HepG2 (cell line): ENCODE results near the gene SCP2. TPM values are rescaled to one million over a fixed set of nuclear protein-coding genes. Genes with fewer than 3 reads are reported as not detected.

Experiments
- CHD4 ChIP-seq: fragments of 200-600 bp; sonication (generic); IDR thresholded peaks from 2 replicates; pipeline ENCODE4 v1.7.0; 2017; ENCODE audit warnings: mild to moderate bottlenecking, low read length, borderline replicate concordance
- DR1 ChIP-seq: sonication (generic); formaldehyde crosslinking; IDR thresholded peaks from 2 replicates; pipeline ENCODE4 v1.8.0; 2021; ENCODE audit warnings: mild to moderate bottlenecking, missing genetic modification reagents, inconsistent platforms
- KDM3A ChIP-seq: IDR thresholded peaks from 2 replicates; pipeline ENCODE4 v1.6.1; 2018; ENCODE audit warnings: low read depth, missing compliant biosample characterization
- MAF1 ChIP-seq: sonication (generic); formaldehyde crosslinking; IDR thresholded peaks from 2 replicates; pipeline ENCODE4 v1.5.0; 2020; ENCODE audit warnings: missing genetic modification reagents, borderline replicate concordance
- MLLT10 ChIP-seq: sonication (generic); formaldehyde crosslinking; IDR thresholded peaks from 2 replicates; pipeline ENCODE4 v1.4.0; 2020; ENCODE audit warnings: missing genetic modification reagents
- RAD51 ChIP-seq: fragments of 450-650 bp; IDR thresholded peaks from 2 replicates; pipeline ENCODE4 v1.6.1; 2016; ENCODE audit warnings: borderline replicate concordance
- SALL1 ChIP-seq: sonication (generic); formaldehyde crosslinking; IDR thresholded peaks from 2 replicates; pipeline ENCODE4 v1.8.0; 2022; ENCODE audit warnings: mild to moderate bottlenecking, missing genetic modification reagents
- SALL2 ChIP-seq: sonication (generic); formaldehyde crosslinking; IDR thresholded peaks from 2 replicates; pipeline ENCODE4 v1.8.1; 2023; ENCODE audit warnings: mild to moderate bottlenecking, missing genetic modification reagents, inconsistent platforms
- SETDB1 ChIP-seq: sonication (generic); formaldehyde crosslinking; IDR thresholded peaks from 2 replicates; pipeline ENCODE4 v1.5.1; 2020; ENCODE audit warnings: missing genetic modification reagents, mild to moderate bottlenecking, borderline replicate concordance
- ZFY ChIP-seq: sonication (generic); formaldehyde crosslinking; IDR thresholded peaks from 2 replicates; pipeline ENCODE4 v1.4.0; 2020; ENCODE audit warnings: missing genetic modification reagents
- ZNF552 ChIP-seq: sonication (generic); formaldehyde crosslinking; IDR thresholded peaks from 2 replicates; pipeline ENCODE4 v1.9.0; 2022; ENCODE audit warnings: missing genetic modification reagents, mild to moderate bottlenecking, borderline replicate concordance
- ZNF609 ChIP-seq: sonication (generic); formaldehyde crosslinking; IDR thresholded peaks from 2 replicates; pipeline ENCODE4 v1.4.0; 2020; ENCODE audit warnings: mild to moderate bottlenecking, missing genetic modification reagents, borderline replicate concordance
- ZNF687 ChIP-seq: sonication (generic); formaldehyde crosslinking; IDR thresholded peaks from 2 replicates; pipeline ENCODE4 v1.5.1; 2020; ENCODE audit warnings: mild to moderate bottlenecking, missing genetic modification reagents, moderate library complexity
- ZNF7 ChIP-seq: IDR thresholded peaks from 2 replicates; pipeline ENCODE4 v1.6.1; 2016; ENCODE audit warnings: missing biosample characterization, missing genetic modification reagents
- ZNF800 ChIP-seq: sonication (generic); formaldehyde crosslinking; IDR thresholded peaks from 2 replicates; pipeline ENCODE4 v1.4.0; 2020; ENCODE audit warnings: missing genetic modification reagents
- polyA plus RNA-seq, 8 experiments: library from polyadenylated mRNA; depleted of rRNA in 3 of 8; stranded (reverse) in 7 of 8; unstranded in 1 of 8; fragments of >200 nt; fragmentation: Illumina TruSeq in 4 of 8; extraction: Trizol in 4 of 8; gene quantifications; 2 replicates each; pipeline versions ENCODE4 v1.2.1 to v1.2.3, GENCODE V29; 2011 to 2016; ENCODE audit warnings: low read depth in 4 of 8, missing spikeins in 1 of 8, mixed read lengths in 1 of 8; ENCODE audit not compliant: insufficient read depth in 1 of 8
- total RNA-seq, 5 experiments: library from RNA; depleted of rRNA; stranded (reverse); fragments of >200 nt; fragmentation: Illumina TruSeq; extraction: Trizol; gene quantifications; 2 replicates each; pipeline ENCODE4 v1.2.3, GENCODE V29; 2016; ENCODE audit warnings: low read depth in 1 of 5
- TF ChIP-seq, protein P1 (sequence below): sonication (generic); formaldehyde crosslinking; IDR thresholded peaks from 2 replicates; pipeline ENCODE4 v1.5.0; 2020; ENCODE audit warnings: missing genetic modification reagents
- TF ChIP-seq, protein P2 (sequence below): sonication (generic); formaldehyde crosslinking; IDR thresholded peaks from 2 replicates; pipeline ENCODE4 v1.8.1; 2023; ENCODE audit warnings: mild to moderate bottlenecking, missing genetic modification reagents, borderline replicate concordance

SCP2 gene
- total and polyA plus RNA-seq, 2 of the 13 experiments (the other 11 are each of a cell fraction or from before 2014, with no cell fraction given), result 59.0 to 133 TPM

- TF ChIP-seq CHD4 (no peak), ZNF552 (CRISPR knock-in tag) (no peak), ZNF609 (CRISPR knock-in tag) (no peak), ZFY (CRISPR knock-in tag) (no peak; the same call in 1 of the 2 replicates), ZNF687 (CRISPR knock-in tag) (no peak), SETDB1 (CRISPR knock-in tag) (no peak), MLLT10 (CRISPR knock-in tag) (no peak), ZNF800 (CRISPR knock-in tag) (no peak), MAF1 (CRISPR knock-in tag) (no peak), RAD51 (no peak), ZNF7 (CRISPR knock-in tag) (no peak), DR1 (CRISPR knock-in tag) (no peak), KDM3A (0 out of 2 replicates have a peak, but pooled peaks have one; percentile 48), SALL1 (peak; percentile 80), SALL2 (CRISPR knock-in tag) (no peak)
- TF ChIP-seq, protein P1, sequence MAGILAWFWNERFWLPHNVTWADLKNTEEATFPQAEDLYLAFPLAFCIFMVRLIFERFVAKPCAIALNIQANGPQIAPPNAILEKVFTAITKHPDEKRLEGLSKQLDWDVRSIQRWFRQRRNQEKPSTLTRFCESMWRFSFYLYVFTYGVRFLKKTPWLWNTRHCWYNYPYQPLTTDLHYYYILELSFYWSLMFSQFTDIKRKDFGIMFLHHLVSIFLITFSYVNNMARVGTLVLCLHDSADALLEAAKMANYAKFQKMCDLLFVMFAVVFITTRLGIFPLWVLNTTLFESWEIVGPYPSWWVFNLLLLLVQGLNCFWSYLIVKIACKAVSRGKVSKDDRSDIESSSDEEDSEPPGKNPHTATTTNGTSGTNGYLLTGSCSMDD (CRISPR knock-in tag), result no peak
- TF ChIP-seq, protein P2, sequence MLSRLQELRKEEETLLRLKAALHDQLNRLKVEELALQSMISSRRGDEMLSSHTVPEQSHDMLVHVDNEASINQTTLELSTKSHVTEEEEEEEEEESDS, result 0 out of 2 replicates have a peak, but pooled peaks have one; percentile 44
These were observed 87.9 kb downstream of the SCP2 start (continued) for GRCh38 chr1:53014791-53015507.
